Thymus (tissue), 11 donors: ENCODE data around the gene P4HB. TPM values are rescaled to one million over a fixed set of nuclear protein-coding genes. Genes with fewer than 3 reads are reported as not detected.

Experiments
- DNase-seq, 9 donors: peaks; one replicate each; pipeline ENCODE4 v3.0.0-alpha.2; 2013; ENCODE audit warnings: low spot score in 9 of 9, low read depth in 6 of 9, missing footprints in 1 of 9
- H3K27ac ChIP-seq, 2 donors: one replicate each; pipeline ENCODE4 v1.5.1; 2013; ENCODE audit warnings: control low read depth in 1 of 2, low read depth in 1 of 2, low read length in 1 of 2, mild to moderate bottlenecking in 1 of 2, moderate library complexity in 1 of 2
- H3K27me3 ChIP-seq, 2 donors: one replicate each; pipeline ENCODE4 v1.5.1; 2013; ENCODE audit warnings: low read length in 1 of 2; ENCODE audit not compliant: control insufficient read depth in 2 of 2, insufficient read depth in 1 of 2
- H3K36me3 ChIP-seq, 2 donors: one replicate each; pipeline ENCODE4 v1.5.1; 2013; ENCODE audit warnings: low read length in 1 of 2, mild to moderate bottlenecking in 1 of 2, moderate library complexity in 1 of 2; ENCODE audit not compliant: control insufficient read depth in 2 of 2, insufficient read depth in 2 of 2
- H3K4me1 ChIP-seq, 2 donors: one replicate each; pipeline ENCODE4 v1.5.1; 2013; ENCODE audit warnings: low read length in 2 of 2; ENCODE audit not compliant: control insufficient read depth in 2 of 2, insufficient read depth in 2 of 2
- H3K4me3 ChIP-seq, 2 donors: one replicate each; pipeline ENCODE4 v1.5.1; 2013; ENCODE audit warnings: low read length in 2 of 2, control low read depth in 1 of 2, mild to moderate bottlenecking in 1 of 2
- H3K9me3 ChIP-seq, 2 donors: one replicate each; pipeline ENCODE4 v1.5.1; 2013; ENCODE audit warnings: low read length in 1 of 2, mild to moderate bottlenecking in 1 of 2; ENCODE audit not compliant: control insufficient read depth in 2 of 2, insufficient read depth in 1 of 2
- WGBS: extraction: QIAGEN DNeasy Blood & Tissue Kit; methylation state at CpG from one replicate; pipeline ENCODE4 v1.1.7; 2013; 5-methylcytosine and 5-hydroxymethylcytosine counted together
- polyA plus RNA-seq: library from polyadenylated mRNA; stranded (reverse); fragments of 200-250 nt; gene quantifications from one replicate; pipeline ENCODE4 v1.2.3, GENCODE V29; 2013
- total RNA-seq: library from RNA; stranded (reverse); fragments of 120-200 nt; gene quantifications from one replicate; pipeline ENCODE4 v1.2.4, GENCODE V29; 2013
- donor health status: healthy.

Gene P4HB
- total and polyA plus RNA-seq, 2 donors = 210 to 219 TPM

- H3K36me3 ChIP-seq = no peaks in the 10 kb centered on the region
- peaks cover 14 to 24% of the 10 kb centered on the region in 2 donors for H3K4me1 ChIP-seq
- no peak overlapping the region for H3K4me3 ChIP-seq
- no peak overlapping the region for H3K27ac ChIP-seq
- H3K27me3 ChIP-seq = no peaks in the 10 kb centered on the region
- no peak for DNase-seq
- 92% methylated on average over 7 of the region's 7 CpGs for WGBS
- no peaks in the 10 kb centered on the region for H3K9me3 ChIP-seq
Observed at GRCh38 chr17:81831563-81831956, 28.8 kb downstream of the P4HB start.

DNA sequence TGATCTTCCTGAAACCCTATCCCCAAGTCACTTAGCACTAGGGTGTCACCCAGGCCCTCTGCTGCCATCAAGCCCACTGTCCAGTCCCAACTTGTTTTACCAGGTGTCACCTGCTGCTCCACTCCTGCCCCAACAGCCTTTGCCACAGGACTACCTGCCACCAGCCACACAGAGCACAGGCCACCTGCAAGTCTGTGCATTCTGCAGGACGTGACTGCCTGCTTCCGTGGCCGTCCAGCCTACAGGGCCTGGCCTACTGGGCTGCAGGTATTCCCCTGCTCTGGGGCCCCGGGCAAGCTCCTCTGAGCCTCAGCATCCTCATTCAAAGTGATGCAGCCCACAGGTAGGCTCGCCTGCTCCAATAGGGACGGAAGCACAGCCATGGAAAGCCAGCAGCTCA, 30.5 kb downstream of the P4HB start:
- H3K4me1 ChIP-seq = peaks cover 14 to 24% of the 10 kb centered on the region in 2 donors
- H3K9me3 ChIP-seq = no peaks in the 10 kb centered on the region
- DNase-seq = no peak
- 98% methylated on average over 6 of the region's 6 CpGs for WGBS
- H3K4me3 ChIP-seq = no peak overlapping the region
- H3K27ac ChIP-seq = no peak overlapping the region
- H3K27me3 ChIP-seq = no peaks in the 10 kb centered on the region
- peaks cover 3 to 4% of the 10 kb centered on the region in 2 donors for H3K36me3 ChIP-seq

DNA sequence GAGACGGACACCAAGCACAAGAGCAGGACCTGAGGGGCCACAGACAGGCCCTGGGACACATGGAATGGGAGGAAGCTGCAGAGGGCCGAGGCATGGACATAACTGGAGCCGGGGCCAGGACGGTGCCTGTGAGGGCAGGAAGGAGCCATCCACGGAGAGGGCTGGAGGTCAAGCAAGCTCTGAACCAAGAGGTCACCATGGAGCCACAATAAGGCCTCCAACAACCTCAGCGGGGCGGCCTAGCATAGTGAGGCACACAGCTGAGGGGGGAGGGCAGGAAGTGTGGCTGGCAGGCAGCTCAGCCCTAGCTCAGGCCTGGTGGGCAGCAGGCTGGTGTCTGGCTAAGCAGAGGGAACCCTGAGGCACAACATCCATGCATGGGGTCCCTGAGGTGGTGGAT, 31.7 kb downstream of the P4HB start:
- H3K27me3 ChIP-seq = no peaks in the 10 kb centered on the region
- 92% methylated on average over 7 of the region's 7 CpGs for WGBS
- no peak overlapping the region for H3K4me3 ChIP-seq
- H3K36me3 ChIP-seq = peaks cover 10 to 13% of the 10 kb centered on the region in 2 donors
- DNase-seq = no peak
- H3K4me1 ChIP-seq = peaks cover 14 to 15% of the 10 kb centered on the region in 2 donors
- H3K27ac ChIP-seq = peak overlapping the region in 1 of 2 donors; percentile 33
- H3K9me3 ChIP-seq = no peaks in the 10 kb centered on the region

GRCh38 chr17:81825841-81826466, 34.4 kb downstream of the P4HB start:
- Histone ChIP-seq H3K27me3 (no peaks in the 10 kb centered on the region), H3K9me3 (no peaks in the 10 kb centered on the region), H3K36me3 (peaks cover 26% of the 10 kb centered on the region in 2 donors), H3K4me3 (no peak overlapping the region), H3K27ac (no peak overlapping the region), H3K4me1 (no peaks in the 10 kb centered on the region)
- DNase-seq = no peak
- WGBS = 96% methylated on average over 11 of the region's 11 CpGs

- Histone ChIP-seq H3K36me3 (peaks cover 26% of the 10 kb centered on the region in 2 donors), H3K4me1 (no peaks in the 10 kb centered on the region), H3K27ac (no peak overlapping the region), H3K4me3 (no peak overlapping the region), H3K27me3 (peaks cover 0 to 3% of the 10 kb centered on the region in 2 donors), H3K9me3 (no peaks in the 10 kb centered on the region)
- WGBS = 97% methylated on average over 11 of the region's 11 CpGs
- DNase-seq = no peak
Observed at GRCh38 chr17:81824595-81824994, 35.7 kb downstream of the P4HB start.

DNA sequence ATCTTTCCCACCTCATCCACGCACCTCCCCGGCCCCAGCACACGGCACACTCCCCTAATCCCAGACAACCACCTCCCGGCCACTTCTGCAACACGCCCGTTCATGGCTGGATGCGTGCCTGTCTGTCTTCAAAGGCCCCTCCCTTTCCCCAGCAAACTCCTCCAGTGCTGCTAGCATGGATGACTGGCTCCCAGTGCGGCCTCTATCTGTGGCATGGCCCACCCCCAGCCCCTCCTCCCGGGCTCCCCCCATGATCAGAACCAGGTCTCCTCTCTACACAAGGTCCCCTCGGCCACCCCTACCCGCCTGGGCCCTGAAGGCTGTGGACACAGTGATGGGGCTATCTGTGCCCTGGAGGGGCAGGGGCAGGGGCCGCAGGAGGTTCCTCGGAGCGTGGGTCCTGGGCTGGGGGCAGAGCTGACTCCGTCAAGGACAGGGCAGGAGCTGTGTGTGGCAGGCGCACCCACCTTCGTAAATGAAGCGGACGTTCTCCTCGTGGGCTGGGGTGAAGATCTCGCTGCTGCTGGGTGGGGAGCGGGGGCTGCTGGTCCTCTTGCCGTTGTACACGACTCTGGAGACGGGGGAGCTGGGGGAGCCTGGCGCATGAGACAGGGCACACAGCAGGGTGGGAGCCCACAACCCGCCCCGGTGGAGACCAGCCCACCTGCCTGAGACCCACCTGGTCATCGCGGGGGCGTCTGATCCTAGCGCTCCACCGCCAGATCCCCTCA, 36.4 kb downstream of the P4HB start:
- Histone ChIP-seq H3K27me3 (peaks cover 0 to 7% of the 10 kb centered on the region in 2 donors), H3K4me3 (no peak overlapping the region), H3K27ac (no peak overlapping the region), H3K4me1 (no peaks in the 10 kb centered on the region), H3K9me3 (no peaks in the 10 kb centered on the region), H3K36me3 (peaks cover 26% of the 10 kb centered on the region in 2 donors)
- DNase-seq = no peak
- 98% methylated on average over 33 of the region's 33 CpGs for WGBS

DNA sequence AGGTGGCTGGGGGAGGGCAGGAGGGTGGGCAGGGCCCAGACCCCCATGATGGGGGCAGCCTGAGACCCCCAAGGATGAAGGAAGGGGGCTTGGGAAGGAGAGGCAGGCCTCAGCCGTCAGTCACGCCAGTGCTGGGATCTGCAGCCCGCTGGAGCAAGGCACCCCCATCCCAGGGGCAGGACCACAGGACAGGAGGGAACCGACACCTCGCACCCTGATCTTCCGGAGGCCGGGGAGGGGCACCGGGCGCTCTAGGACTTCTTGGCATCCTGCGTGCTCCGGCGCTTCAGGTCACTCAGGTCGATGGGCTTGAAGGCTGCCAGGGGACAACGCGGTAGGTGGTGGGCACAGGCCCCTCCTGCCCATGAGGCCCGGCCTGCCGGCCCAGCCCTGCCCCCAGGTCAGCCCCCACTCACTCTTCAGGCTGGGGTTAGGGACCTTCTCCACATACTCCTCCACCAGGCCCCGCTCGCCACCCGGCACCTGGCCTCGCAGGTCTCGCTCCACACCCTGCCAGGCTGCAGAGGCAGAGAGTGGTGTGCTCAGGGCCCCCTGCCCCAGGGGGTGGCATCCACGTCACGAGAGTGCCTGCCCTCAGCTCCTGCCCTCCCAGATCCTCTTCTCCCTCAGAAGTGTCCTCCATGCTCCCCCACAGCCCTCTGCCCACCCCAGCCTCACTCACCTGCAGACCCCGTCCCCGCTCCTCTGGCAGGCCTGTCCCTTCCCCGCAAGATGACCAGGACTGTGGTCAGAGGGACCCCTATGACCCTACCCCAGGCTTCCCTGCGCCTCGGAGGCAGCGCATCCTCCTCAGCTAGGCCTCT, 37.1 kb downstream of the P4HB start:
- H3K36me3 ChIP-seq = peaks cover 26% of the 10 kb centered on the region in 2 donors
- H3K4me3 ChIP-seq = no peak overlapping the region
- peaks cover 0 to 7% of the 10 kb centered on the region in 2 donors for H3K27me3 ChIP-seq
- no peaks in the 10 kb centered on the region for H3K9me3 ChIP-seq
- no peak for DNase-seq
- 96% methylated on average over 30 of the region's 30 CpGs for WGBS
- no peaks in the 10 kb centered on the region for H3K4me1 ChIP-seq
- H3K27ac ChIP-seq = no peak overlapping the region

- Histone ChIP-seq H3K4me1 (no peaks in the 10 kb centered on the region), H3K9me3 (no peaks in the 10 kb centered on the region), H3K4me3 (no peak overlapping the region), H3K36me3 (peaks cover 26% of the 10 kb centered on the region in 2 donors), H3K27ac (no peak overlapping the region), H3K27me3 (peaks cover 0 to 15% of the 10 kb centered on the region in 2 donors)
- WGBS = 98% methylated on average over 8 of the region's 8 CpGs
- DNase-seq = no peak
Observed at GRCh38 chr17:81822312-81822637, 38.1 kb downstream of the P4HB start.
